SIG-M5 (cell line): ENCODE data around the gene DHDH.
"Not testable (repeated sequence)": the region's sequence is repeated elsewhere in the genome, so short reads cannot be mapped to it uniquely, and the experiment has no call there.

Source experiments
- DNase-seq: peaks from one replicate; lab custom pipeline; 2025; lab: John Stamatoyannopoulos, UW

Gene DHDH

DNA sequence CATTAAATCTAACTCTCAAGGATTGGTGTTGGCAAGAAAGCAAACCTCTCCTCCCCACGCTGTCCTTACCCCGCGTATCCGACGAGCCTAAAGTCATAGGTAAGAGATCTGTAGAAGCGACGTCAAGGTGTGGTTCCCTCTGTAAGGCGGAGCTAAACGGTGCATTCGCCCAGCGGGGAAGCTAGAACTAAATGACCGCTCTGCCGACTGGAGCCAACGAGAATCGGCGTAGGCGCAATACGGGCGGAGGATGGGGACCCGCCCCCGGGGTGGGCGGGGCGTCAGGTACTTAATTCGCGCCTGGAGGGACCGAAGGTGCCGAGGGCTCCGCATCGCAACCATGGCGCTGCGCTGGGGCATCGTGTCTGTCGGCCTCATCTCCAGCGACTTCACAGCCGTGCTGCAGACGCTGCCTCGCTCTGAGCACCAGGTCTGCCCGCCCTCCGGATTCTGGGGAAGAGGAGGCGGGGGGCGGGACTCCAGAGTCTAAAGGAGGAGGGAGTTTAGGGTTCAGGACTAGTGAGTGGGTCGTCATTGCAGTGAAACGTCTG lies at the start of gene DHDH:
DHDH (plus strand) TSS at position 318 of the 551 bp plus-strand sequence; CDS start at position 341, 23 bp downstream.
- no peak for DNase-seq

DNA sequence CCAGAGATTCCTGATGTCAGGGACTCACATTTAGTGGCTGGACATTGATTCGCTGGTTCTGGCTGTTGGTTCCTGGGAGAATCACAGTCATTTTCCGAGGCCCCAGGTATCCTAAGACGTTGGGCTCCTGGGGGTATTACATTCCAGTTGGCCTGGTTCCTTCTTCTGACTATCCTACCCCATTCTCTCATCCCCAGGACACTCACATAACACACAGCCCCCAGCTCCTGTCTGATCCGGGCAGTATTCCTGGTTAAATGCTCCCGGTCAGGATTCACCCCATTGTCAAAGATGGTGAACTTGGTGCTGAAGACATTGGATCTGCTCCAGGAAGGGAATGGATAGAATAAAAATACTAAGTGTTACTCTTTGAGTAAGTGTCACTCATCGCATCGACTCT lies 49.8 kb upstream of the DHDH start:
- no peak for DNase-seq

DNA sequence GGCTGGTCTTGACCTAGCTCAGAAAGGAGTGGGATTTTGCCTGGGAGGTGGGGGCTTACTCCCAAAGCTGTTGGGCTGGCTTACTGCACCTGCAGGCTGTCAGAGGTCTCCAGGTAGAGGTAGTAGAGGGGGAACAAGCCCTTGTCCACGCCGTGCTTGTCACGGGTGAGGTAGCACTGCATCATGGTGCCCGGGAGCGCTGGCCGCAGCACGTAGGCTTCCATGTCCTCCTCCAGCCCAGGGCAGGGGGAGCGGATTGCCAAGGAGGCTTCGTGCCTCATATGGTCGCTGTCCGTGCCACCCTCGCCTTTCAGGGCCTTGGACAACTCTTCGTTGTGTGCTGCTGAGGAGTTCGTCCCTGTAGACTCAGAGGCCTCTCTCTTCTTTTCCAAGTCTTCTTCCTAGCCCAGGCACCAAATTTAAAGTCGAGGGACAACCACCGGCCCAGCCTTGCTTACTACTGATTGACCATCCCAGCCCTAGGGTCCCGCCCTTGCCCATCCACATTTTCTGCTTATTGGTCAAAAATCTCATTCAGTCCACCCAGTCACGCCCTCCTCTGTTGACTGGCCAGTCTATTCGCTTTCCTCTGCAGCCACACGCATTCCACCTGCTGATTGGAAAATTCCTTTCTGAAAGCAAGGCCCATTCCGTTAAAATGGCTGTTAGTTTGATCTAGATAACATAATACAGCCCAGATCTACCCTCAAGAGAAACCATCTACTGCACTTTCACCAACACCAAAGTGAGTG lies 45.5 kb upstream of the DHDH start:
- no peak for DNase-seq

DNA sequence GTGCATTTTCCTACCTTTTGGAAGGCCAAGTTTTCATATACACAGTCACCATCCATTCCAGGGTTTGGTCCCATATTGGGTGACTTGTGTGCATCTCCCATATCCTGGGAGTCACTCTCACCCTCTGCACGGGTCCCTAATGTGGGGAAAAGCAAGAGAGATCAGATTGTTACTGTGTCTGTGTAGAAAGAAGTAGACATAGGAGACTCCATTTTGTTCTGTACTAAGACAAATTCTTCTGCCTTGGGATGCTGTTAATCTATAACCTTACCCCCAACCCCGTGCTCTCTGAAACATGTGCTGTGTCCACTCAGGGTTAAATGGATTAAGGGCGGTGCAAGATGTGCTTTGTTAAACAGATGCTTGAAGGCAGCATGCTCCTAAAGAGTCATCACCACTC lies 44.0 kb upstream of the DHDH start:
- not testable (repeated sequence) for DNase-seq

DNA sequence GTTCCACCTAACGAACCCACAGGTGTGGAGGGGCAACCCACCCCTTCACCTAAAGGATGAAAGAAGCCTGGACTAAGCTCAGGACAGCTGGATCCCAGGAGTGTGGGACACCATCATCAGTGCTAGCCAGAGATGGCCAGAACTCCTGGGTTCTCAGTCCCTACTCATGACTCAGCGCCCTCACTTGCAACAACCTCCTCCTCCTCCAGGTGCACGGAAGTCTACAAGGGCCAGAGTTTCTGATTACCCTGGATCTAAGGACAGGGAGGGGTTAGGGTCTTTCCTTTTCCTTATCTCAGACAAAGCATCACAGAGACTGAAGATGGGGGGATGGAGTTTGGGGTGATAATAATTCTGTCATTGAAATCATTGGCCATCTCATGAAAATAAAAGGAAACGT lies 42.9 kb upstream of the DHDH start:
- DNase-seq: no peak

DNA sequence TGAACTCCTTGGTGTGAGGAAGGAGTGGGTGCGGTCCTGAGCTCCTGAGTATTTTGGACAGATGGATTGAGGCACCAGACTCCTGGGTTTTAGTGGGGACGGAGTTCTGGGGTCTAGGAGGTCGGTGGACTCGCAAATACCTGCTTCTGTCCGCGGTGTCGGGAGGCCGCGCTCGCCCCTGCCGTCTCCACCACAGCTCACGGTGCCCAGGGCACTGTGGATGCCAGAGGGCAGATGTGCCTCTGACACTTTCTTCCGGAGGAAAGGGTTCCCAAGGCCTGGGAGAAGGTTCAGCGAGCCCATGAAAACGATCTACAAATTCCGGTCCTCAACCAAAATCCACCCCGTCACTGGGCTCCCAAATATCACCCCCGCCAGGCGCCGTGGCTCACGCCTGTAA lies 38.3 kb upstream of the DHDH start:
- DNase-seq: no peak

DNA sequence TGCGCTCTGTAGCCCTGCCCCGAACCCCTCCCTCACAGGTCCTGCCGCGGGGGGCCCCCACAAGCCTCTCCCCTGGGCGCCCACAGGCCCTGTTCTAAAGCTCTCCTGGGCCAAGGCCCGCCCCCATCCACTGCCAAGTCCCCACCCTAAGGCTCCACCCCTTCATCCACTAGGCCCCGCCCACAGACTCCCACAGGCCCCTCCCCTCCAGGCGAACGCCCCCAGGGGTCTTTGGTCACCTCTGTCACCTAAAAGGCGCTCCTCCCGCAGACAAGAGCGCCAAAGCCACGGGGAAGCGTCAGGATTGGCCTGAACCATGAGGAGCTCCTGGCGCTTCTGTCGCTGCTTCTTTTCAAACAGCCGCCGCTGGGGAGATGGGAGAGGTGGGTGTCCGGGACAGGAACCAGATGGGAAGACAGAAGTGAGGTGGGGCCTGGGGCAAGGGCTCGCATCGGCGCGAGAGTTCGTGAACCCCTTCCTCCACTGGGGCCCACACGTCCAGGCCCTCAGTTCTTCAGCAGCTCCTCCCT lies 37.2 kb upstream of the DHDH start:
- DNase-seq: no peak

DNA sequence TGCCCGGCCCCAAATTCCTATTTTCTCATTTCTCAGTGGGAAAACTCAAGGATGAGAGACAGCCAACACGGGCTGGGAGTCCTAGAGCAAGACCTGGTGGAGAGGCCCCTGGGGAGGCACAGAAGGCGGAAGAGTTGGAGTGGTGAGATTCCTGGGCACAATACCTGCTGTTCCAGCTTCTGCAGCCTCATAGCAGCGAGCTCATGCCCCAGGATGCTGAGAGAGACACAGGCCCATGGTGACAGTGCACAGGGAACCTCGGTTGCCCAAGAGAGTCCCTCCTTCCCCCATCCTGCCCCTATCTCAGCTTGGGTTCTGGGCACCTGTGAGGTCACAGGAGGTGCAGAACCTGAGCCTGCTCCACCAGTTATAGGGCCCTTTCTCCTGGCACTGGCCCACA lies 36.3 kb upstream of the DHDH start:
- DNase-seq: no peak

DNA sequence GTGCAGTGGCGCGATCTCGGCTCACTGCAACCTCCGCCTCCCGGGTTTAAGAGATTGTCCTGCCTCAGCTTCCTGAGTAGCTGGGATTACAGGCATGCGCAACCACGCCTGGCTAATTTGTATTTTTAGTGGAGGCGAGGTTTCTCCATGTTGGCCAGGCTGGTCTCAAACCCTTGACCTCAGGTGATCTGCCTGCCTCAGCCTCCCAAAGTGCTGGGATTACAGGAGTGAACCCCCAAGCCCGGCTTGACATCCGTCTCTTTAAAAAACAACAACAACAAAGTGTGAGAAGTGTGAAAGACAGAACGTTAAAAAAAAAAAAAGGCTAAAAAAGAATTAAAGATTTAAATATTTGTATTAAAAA lies 34.1 kb upstream of the DHDH start:
- not testable (repeated sequence) for DNase-seq

DNA sequence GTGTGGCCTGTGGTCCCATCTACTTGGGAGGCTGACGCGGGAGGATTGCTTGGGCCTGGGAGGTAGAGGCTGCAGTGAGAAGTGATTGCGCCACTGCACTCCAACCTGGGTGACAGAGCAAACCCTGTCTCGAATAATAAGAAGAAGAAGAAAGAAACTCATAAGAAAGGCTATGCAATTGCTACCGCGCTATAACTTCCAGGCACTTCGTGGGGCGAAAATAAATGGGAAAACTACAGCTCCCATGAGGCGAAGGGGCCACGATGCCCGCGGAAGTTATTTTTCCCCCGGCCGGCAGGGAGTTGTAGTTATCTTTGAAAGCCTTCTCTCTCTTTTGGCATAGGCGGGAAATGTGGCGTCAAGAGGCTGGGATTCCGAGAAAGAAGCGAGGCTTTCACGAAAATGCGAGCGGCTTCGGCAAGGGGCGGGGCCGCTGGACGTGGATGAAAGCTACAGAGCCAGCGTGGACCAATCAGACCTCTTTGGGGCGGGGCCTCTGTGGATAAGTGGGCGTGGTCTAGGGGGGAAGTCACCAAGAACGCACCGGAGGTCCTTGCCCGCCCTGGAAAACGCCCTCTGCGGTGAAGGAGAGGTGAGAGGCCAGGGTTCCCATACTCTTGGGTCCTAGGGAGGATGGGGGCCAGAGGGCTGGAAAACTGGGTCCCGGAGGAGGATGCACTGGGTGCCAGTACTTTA lies 33.6 kb upstream of the DHDH start, which contains the start of gene NUCB1:
NUCB1 (plus strand) TSS at position 532 of the 696 bp plus-strand sequence. CDS start 485 bp downstream, outside the sequence.
- DNase-seq: peak; percentile 88

DNA sequence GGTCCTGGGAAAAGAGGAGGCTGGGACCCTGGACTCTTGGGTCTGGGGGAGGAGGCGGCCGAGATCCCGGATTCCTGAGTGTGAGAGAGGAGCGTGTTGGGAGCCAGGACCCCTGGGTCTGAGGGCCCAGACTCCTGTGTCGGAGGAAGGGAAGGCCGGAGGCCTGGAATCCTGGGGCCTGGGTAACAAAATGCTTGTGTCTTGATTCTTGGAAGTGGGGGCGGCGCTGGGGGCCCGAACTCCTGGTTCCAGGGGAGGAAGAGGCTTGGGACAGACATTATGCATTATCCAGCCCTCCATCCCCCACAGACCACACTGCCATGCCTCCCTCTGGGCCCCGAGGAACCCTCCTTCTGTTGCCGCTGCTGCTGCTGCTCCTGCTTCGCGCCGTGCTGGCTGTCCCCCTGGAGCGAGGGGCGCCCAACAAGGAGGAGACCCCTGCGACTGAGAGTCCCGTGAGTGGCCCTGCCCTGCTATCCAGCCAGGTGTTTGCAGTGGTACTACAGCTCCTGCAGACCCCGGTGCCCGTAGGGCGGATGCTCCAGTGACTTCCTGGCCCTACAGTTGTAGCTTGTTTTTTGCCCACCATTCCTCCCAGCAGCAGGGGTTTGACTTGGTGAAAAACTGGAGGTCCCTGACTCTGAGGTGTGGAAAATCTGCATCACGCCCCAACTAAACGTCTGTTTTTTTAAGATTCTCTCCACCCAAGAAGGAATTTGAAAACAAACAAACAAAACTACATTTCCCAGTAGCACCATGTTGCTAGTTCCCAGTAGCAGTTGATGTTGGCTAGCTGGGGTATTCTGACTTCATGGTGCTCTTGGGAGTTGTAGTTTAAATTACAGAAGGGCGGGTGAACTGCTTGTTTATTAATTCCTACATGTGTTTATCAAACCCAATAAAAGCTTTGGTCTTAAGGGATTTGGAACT lies 32.8 kb upstream of the DHDH start:
- DNase-seq: no peak

DNA sequence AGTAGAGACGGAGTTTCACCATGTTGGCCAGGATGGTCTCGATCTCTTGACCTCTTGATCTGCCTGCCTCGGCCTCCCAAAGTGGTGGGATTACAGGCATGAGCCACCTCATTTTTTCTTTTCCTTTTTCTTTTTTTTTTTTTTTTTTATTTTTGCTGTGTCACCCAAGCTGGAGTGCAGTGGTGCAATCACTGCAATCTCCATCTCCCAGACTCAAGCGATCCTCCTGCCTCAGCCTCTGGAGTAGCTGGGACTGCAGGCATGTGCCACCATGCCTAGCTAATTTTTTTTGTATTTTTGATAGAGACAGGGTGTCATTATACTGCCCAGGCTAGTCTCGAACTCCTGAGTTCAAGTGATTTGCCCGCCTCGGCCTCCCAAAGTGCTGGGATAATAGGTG lies 31.2 kb upstream of the DHDH start:
- DNase-seq: not testable (repeated sequence)

DNA sequence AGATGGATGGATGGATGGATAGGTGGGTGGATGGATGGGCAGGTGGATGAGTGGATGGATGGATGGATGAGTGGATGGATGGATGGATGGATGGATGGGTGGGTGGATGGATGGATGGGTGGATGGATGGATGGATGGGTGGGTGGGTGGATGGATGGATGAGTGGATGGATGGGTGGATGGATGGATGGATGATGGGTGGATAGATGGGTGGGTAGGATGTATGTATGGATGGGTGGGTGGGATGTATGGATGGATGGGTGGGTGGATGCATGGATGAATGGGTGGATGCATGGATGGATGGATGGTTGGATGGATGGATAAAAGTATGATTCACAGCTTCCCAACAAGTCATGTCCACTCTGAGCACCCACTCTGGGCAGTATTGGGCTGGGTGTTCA lies 29.7 kb upstream of the DHDH start:
- not testable (repeated sequence) for DNase-seq

DNA sequence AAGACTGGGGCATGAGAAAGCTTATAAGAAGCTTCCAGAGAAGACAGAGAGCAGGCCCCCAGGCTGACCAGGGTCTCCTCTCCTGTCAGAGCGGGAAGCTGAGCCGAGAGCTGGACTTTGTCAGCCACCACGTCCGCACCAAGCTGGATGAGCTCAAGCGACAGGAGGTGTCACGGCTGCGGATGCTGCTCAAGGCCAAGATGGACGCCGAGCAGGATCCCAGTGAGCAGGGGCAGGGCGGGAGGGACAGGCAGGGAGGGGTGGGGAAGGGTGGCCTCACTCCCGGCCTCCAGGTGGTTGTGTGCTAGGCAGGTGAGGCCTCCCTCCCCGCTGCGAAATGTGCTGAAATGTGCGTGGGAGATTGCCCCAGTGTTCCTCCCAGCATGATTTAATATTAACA lies 27.8 kb upstream of the DHDH start:
- no peak for DNase-seq

DNA sequence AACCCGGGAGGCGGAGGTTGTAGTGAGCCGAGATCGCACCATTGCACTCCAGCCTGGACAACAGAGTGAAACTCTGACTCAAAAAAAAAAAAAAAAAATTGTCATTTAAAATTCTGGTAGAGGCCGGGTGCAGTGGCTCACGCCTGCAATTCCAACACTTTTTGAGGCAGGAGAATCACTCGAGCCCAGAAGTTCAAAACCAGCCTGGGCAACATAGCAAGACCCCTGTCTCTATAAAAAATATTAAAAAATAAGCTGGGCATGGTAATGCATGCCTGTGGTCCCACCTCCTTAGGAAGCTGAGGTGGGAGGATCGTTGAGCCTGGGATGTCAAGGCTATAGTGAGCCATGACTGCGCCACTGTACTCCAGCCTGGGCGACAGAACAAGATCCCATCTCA lies 27.2 kb upstream of the DHDH start:
- no peak for DNase-seq

DNA sequence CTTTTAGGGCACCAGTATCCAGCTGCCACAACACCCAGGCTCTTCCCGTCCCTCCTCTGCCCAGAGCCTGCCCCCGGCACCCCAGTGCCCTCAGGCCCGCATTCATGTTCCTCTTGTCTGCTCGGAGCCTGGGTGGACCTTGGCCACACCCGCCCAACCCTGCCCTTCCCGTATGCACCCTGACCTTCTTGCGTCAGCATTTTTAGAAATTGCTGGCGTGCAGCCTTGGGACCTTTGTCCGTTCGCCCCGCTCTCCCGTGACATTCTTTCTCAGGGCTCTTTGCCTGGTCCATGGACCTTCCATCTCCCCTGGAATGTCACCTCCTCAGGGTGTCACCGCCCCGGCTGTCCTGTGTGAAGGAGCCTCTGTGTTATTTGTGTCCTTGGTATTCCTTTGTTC lies 25.8 kb upstream of the DHDH start:
- DNase-seq: no peak

DNA sequence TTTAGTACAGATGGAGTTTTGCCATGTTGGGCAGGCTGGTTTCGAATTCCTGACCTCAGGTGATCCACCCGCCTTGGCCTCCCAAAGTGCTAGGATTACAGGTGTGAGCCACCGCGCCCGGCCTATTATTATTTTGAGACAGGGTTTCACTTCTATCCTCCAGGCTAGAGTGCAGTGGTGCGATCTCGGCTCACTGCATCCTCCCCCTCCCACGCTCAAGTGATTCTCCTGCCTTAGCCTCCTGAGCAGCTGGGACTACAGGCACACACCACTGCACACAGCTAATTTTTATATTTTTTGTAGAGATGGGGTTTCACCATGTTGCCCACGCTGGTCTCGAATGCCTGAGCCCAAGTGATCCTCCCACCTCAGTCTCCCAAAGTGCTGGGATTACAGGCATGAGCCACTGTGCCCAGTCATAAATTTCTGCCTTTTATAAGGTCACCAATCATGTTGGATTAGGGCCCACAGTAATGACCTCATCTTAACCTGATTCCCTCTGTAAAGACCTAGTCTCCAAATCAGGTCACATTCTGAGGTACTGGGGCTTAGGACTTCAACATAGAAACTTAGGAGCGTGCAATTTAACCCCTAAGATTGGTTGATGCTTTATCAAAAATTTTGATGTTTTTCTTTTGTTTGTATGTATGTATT lies 23.9 kb upstream of the DHDH start:
- not testable (repeated sequence) for DNase-seq

DNA sequence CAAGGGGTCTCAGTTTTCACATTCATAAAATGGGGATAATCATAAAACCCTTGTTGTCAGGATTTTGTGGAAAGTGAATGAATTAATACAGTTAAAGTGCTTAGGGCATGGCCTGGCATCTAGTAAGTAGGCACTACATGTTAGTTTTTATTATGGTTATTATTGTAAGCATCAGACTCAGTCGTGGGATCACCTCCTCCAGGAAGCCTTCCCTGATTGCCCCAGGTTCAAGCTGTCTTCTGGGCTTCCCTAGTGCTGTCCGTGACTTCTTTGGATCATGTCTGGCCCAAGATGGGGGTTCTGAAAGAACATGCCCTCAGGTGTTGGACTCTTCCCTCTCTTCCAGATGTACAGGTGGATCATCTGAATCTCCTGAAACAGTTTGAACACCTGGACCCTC lies 22.7 kb upstream of the DHDH start:
- no peak for DNase-seq

DNA sequence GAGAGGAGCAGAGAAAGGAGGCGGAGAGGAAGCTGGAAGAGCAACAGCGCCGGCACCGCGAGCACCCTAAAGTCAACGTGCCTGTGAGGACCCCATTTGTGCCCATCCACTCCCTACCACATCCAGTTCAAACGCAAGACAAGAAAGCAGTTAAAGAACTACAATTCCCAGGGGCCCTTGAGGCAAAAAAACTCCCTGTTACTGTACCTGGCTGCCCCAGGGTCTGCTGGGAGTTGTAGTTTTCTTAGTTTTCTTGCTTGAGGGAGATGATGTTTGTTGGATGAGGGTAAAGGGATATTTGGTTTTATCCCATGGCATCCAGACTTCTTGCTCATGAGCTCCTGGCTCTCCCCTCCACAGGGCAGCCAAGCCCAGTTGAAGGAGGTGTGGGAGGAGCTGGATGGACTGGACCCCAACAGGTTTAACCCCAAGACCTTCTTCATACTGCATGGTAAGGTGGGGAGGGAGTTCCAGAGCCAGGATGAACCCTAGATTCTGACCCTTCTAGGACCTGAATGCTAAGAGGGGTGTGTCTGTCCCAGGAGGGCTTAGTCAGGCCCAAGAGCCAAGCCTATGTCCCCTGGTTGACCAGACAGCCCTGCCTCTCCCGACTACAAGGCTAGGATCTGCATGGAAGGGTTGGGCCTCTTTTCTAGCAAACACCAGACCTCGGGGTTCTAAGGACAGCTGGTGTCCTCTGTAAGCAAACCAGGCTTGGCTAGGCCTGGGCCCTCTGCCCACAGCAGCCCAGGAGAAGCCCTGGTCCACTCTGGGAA lies 20.2 kb upstream of the DHDH start:
- no peak for DNase-seq

DNA sequence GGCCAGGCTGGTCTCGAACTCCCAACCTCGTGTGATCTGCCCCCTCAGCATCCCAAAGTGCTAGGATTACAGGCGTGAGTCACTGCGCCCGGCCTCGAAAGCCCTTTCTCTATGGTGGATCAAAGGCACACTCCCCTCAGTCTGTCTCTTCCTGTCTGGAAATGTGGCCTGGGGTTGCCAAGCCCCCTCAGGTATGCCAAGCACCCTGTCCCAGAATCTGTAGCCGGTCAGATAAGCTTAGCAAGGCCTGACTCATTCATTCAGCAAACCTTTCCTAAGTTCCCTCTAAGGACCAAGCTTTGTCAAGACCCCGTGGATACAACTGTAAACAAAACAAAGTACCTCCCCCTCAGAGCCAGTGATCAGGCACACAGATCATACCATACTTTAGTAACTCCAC lies 19.3 kb upstream of the DHDH start:
- no peak for DNase-seq

DNA sequence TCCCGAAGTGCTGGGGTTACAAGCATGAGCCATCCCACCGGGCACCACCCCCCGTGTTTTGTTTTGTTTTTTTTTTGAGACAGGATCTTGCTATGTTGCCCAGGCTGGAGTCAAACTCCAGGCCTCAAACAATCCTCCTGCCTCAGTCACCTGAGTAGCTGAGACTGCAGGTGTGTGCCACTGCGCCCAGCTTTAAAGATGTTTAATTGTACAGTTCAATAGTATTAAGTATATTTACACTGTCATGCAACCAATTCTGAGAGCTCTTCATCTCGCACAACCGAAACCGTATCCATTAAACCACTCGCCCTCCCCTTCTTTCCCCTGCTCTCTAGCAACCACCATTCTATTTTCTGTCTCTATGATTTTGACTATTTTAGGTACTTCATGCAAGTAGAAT lies 17.7 kb upstream of the DHDH start:
- no peak for DNase-seq
